GM12874 (cell line): Measurements from ENCODE around the gene SLAMF7.

Source experiments
- CTCF ChIP-seq: IDR thresholded peaks from 2 replicates; pipeline ENCODE4 v1.5.1; 2011; ENCODE audit warnings: low read depth, mild to moderate bottlenecking, control low read depth, low read length, moderate library complexity; ENCODE audit not compliant: insufficient read depth

SLAMF7 gene

GRCh38 chr1:160781914-160782689 lies 43.1 kb downstream of the SLAMF7 start:
- no peak for TF ChIP-seq CTCF

- no peak for TF ChIP-seq CTCF
Measured at GRCh38 chr1:160789051-160789701, 50.1 kb downstream of the SLAMF7 start.

DNA sequence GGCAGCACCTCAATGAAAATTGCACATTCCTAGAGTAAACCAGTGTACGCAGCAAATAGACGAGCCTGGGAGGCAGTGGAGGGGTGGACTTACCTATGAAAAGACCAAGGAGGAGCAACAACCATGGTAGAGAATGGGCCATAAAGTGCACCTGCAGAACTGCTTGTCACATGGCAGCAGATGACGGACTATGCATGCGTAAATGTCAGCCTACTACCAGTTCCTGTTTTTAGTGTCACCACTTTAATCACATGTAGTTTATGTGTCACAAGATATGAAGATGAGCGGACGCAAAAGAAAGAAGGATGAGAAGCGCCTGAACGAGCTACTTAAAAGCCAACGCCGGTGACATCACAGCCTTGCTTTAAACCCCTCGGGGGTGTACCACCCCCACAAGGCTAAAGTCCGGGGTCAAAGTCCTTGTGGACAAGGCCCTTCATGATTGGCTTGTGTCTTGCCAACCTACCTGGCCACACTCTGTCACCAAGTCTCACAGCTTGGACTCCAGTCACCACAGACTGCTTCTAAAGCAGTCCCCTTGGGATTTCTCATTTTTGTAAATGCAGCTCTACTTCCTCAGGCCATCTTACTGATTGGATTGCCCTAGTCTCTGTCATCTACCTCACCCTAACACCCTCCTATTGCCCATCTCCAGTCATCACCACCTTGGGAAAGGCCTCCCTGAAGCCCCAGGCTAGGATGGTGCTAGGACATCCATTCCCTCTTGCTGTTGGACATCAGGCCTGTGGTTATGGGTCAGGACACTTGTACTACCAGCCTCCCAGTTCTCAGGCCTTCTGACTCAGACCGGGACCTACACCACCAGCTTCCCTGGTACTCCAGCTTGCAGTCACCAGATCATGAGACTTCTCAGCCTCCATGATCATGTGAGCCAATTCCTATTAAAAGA lies 50.9 kb downstream of the SLAMF7 start:
- TF ChIP-seq CTCF, result no peak

DNA sequence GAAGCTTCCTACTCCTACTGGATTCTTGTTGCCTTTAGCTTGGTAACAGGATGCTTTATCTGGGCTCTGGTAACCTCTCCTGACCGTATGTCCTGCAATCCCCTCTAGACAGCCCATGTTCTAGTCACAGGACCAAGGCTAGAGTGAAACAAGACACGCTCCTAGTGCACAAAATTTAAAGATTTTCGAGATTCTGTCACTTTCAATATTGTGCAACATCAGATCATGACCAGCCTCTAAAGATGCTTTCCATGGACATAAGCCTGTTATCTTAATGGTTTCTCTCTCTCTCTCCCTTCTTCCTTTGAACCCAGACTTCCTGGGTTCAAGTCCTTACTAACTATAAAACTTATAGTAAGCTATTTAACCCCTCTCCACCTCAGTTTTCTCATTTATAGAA lies 55.3 kb downstream of the SLAMF7 start:
- no peak for TF ChIP-seq CTCF

DNA sequence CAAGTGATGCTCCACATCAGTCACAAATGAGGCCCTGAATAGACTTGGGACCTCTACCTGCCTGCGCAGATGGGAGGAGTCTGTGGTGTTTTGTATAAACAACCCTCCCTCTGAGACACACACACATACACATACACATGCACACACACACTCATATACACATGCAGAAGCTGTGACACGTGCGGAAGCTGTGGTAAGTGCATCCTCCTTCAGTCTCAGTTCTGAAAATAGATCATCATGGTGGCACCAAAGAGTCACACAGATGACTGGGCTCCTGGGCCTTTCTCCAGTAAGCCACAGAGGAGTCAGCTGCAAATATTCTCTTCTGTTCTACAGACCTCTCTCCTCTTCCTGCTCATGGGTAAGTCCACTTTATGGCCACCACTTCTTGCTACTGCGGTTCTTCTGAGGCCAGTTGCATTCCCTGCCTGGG lies 56.9 kb downstream of the SLAMF7 start, which contains the start of gene LY9:
TSS of gene LY9 (plus strand) at position 224 of the 433 bp plus-strand sequence. CDS start at position 238, 14 bp downstream.
- no peak for TF ChIP-seq CTCF

DNA sequence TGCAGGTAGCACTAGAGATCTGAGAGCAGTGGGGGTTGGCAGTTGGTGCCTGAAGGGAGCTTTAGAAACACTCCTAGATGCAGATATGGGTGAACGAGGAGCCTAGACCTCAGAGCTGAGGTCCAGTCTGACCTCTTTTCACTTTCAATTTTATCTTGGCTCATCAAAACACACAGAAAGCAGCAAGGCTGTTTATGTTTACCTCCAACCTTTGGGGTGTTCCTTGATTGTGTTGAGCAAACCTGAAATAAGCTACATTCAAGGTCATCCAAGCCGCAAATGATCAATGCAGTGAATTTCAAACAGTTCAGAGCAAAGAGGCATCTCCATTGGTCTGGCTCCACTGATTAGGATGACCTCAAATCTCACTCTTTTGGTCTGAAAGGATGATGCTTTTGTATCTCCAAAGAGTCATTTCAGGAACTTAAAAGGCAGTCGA lies 58.2 kb downstream of the SLAMF7 start:
- TF ChIP-seq CTCF, result no peak

- TF ChIP-seq CTCF, result no peak
Measured at GRCh38 chr1:160797861-160798273, 58.8 kb downstream of the SLAMF7 start.
